Right lobe of liver (tissue), 4 donors: ENCODE measurements around the gene GRIN2C.

Experiments used
- CTCF ChIP-seq, 4 donors: fragments of 200-600 bp in 3 of 4; fragments of 450-650 bp in 1 of 4; IDR thresholded peaks; one replicate each; pipeline versions ENCODE4 v1.5.1 to v1.8.0; 2016 to 2022; ENCODE audit warnings: antibody characterized with exemption in 4 of 4, mild to moderate bottlenecking in 2 of 4
- POLR2A ChIP-seq: fragments of 450-650 bp; IDR thresholded peaks from one replicate; pipeline ENCODE4 v1.6.1; 2017; ENCODE audit warnings: antibody characterized with exemption, mild to moderate bottlenecking
- donor health status: DM: no; HTN: no; CAD: no.
- donor health status: DM: no; HTN: no; CAD: no.
- donor health status: DM: no; HTN: yes; CAD: no.

DNA sequence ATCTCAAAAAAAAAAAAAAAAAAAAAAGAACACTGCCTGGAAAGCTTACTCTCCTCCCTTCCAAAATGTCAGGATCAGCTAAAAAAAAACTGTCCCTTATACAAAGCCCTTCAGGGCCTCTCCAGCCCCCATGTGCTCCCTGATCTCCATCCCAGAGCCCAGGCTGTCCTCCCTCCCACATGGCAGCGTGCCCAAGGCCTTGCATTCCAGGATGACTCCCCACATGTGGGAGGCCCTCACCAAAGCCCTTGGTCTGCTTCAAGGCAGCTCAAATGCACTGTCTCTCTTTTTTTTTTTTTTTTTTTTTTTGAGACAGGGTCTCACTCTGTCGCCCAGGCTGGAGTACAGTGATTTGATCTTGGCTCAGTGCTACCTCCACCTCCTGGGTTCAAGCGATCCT is 10.8 kb upstream of the GRIN2C start:
- TF ChIP-seq CTCF (IDR thresholded peaks at IDR 0.05) = no peak
- no peak for TF ChIP-seq POLR2A
